ENCODE results near the gene SIX3.

SIX3 gene

GRCh38 chr2:44931198-44931780 is 10.2 kb upstream of the SIX3 start:
- DNase-seq, result no peak

GRCh38 chr2:44932079-44932478 is 9.4 kb upstream of the SIX3 start:
- DNase-seq, result no peak

GRCh38 chr2:44932564-44933392 is 8.7 kb upstream of the SIX3 start:
- no peak for DNase-seq

- no peak for DNase-seq
These were observed 8.0 kb upstream of the SIX3 start for GRCh38 chr2:44933434-44933951.

- no peak for DNase-seq
These were observed 7.2 kb upstream of the SIX3 start for GRCh38 chr2:44934038-44934982.

- peak in 1 of 2 experiments; percentile 35 for DNase-seq
These were observed 6.3 kb upstream of the SIX3 start for GRCh38 chr2:44934983-44935728.

GRCh38 chr2:44935729-44936098 is 5.8 kb upstream of the SIX3 start:
- DNase-seq, result no peak

- DNase-seq, result no peak
These were observed 5.2 kb upstream of the SIX3 start for GRCh38 chr2:44936275-44936674.

- no peak for DNase-seq
These were observed 4.5 kb upstream of the SIX3 start for GRCh38 chr2:44936715-44937687.

- DNase-seq, result peak; percentile 55 to 67
These were observed 3.7 kb upstream of the SIX3 start for GRCh38 chr2:44937688-44938240.

GRCh38 chr2:44938287-44939105 is 3.0 kb upstream of the SIX3 start:
- DNase-seq, result no peak

GRCh38 chr2:44939106-44940048 is 2.1 kb upstream of the SIX3 start:
- DNase-seq, result peak in 1 of 2 experiments; percentile 34

GRCh38 chr2:44940049-44940494 is 1.4 kb upstream of the SIX3 start:
- no peak for DNase-seq

- DNase-seq, result no peak
These were observed 604 bp upstream of the SIX3 start for GRCh38 chr2:44940732-44941464.

GRCh38 chr2:44942304-44943030 is 965 bp downstream of the SIX3 start:
- peak; percentile 42 to 48 for DNase-seq

- peak in 1 of 2 experiments; percentile 37 for DNase-seq
These were observed 1.7 kb downstream of the SIX3 start for GRCh38 chr2:44943031-44943692.

GRCh38 chr2:44943693-44944101 is 2.2 kb downstream of the SIX3 start:
- DNase-seq, result no peak
